Measurements from ENCODE around the gene AFF1. TPM values are rescaled to one million over a fixed set of nuclear protein-coding genes. Genes with fewer than 3 reads are reported as not detected.
A peak's percentile ranks its signal among the peaks of the same experiment; 100 is the strongest.

Gene AFF1
- total and polyA plus RNA-seq, 2 of the 4 experiments (the other 2 are of a cell fraction) = 7.0 to 9.6 TPM

GRCh38 chr4:86910820-86911684 is 23.8 kb upstream of the AFF1 start:
- no peak overlapping the region for H3K23ac ChIP-seq (ENCODE audit: low read depth, low read length)
- no peak overlapping the region for H2AFZ ChIP-seq (replicated peaks; ENCODE audit: low read length, poor library complexity)
- H3K4ac ChIP-seq (ENCODE audit: low read depth, low read length) = no peak overlapping the region
- H3K79me1 ChIP-seq (ENCODE audit: low read depth in 1 of 2, low read length in 2 of 2) = no peaks in the 10 kb centered on the region
- H3K27me3 ChIP-seq (ENCODE audit: control insufficient read depth, insufficient read depth, low read length) = no peaks in the 10 kb centered on the region
- H3K56ac ChIP-seq (ENCODE audit: extremely low read depth, insufficient read depth, low read length) = no peak overlapping the region
- TF ChIP-seq FOS (IDR thresholded peaks at IDR 0.05; ENCODE audit: low read depth, low read length) (no peak), MAZ (IDR thresholded peaks at IDR 0.05; ENCODE audit: borderline replicate concordance, low read depth, low read length) (no peak), CEBPB (IDR thresholded peaks at IDR 0.05; ENCODE audit: low read depth, low read length) (no peak), POLR2A (IDR thresholded peaks at IDR 0.05; ENCODE audit: low read depth, low read length) (no peak), USF2 (IDR thresholded peaks at IDR 0.05; ENCODE audit: low read depth, low read length) (no peak), CTCF (conservative IDR thresholded peaks at IDR 0.05; ENCODE audit: low read depth, low read length) (no peak), SMC3 (IDR thresholded peaks at IDR 0.05; ENCODE audit: low read depth, low read length) (no peak), ELK1 (IDR thresholded peaks at IDR 0.05; ENCODE audit: borderline replicate concordance, low read depth, low read length) (no peak), RAD21 (IDR thresholded peaks at IDR 0.05; ENCODE audit: low read length) (no peak)
- H4K91ac ChIP-seq (ENCODE audit: insufficient read depth, low read depth, low read length) = no peak overlapping the region
- H4K5ac ChIP-seq (ENCODE audit: low read depth, low read length) = no peak overlapping the region
- ChIA-PET CTCF (interaction anchor here (0.8 to 1.0 kb wide), 2 partner anchors 12 to 208 kb away, joined by 3 read pairs; no protein-coding TSS in a partner anchor), POLR2A (ENCODE audit: unreplicated experiment) (no interaction called here)
- dilution Hi-C loops (cut with HindIII; ENCODE audit: low sequenced_read_pairs, unreplicated experiment) (no loop called here), in situ Hi-C loops (cut with MboI; ENCODE audit: low sequenced_read_pairs) (loop anchor here (25.0 kb wide), 1 partner anchor 551 kb away; no protein-coding TSS in a partner anchor), intact Hi-C loops (cut with micrococcal nuclease) (no loop called here)
- H3K4me1 ChIP-seq (ENCODE audit: control insufficient read depth, insufficient read depth, low read length) = peaks cover 5% of the 10 kb centered on the region
- H3K18ac ChIP-seq (ENCODE audit: low read depth, low read length) = no peak overlapping the region
- H3K9me3 ChIP-seq (ENCODE audit: control insufficient read depth, insufficient read depth, low read length) = no peaks in the 10 kb centered on the region
- H3K14ac ChIP-seq (replicated peaks; ENCODE audit: low read depth, low read length) = no peak overlapping the region
- ATAC-seq (ENCODE audit: low read depth) (no peak), DNase-seq (peak; percentile 64)
- no peak overlapping the region for H4K8ac ChIP-seq (ENCODE audit: low read depth in 2 of 2, low read length in 2 of 2)
- H3K9me1 ChIP-seq (ENCODE audit: insufficient read depth, low read length) = no peaks in the 10 kb centered on the region
- H2BK20ac ChIP-seq (ENCODE audit: low read depth, low read length) = no peak overlapping the region
- H2BK120ac ChIP-seq (ENCODE audit: low read depth, low read length) = no peak overlapping the region
- no peak overlapping the region for H3K27ac ChIP-seq (ENCODE audit: insufficient read depth, low read length)
- no peak overlapping the region for H3K9ac ChIP-seq (ENCODE audit: low read depth, low read length)
- no peak overlapping the region for H2BK15ac ChIP-seq (ENCODE audit: low read depth, low read length)
- no peak overlapping the region for H3K4me2 ChIP-seq (ENCODE audit: low read depth, low read length)
- no peaks in the 10 kb centered on the region for H4K20me1 ChIP-seq (ENCODE audit: insufficient read depth, low read length)
- H2BK5ac ChIP-seq (ENCODE audit: low read depth, low read length, poor library complexity, severe bottlenecking) = no peak overlapping the region
- H3K4me3 ChIP-seq (ENCODE audit: insufficient read depth, low read depth, low read length) = no peak overlapping the region
- no TSS peak for BruUV-seq (replicated peaks)
- no peak overlapping the region for H2AK5ac ChIP-seq (ENCODE audit: low read depth, low read length)
- no CpG with 5 or more reads among the region's 7 CpGs for WGBS, 2 experiments (ENCODE audit: extremely low coverage in 2 of 2, insufficient read length in 1 of 2)
- H3K36me3 ChIP-seq (ENCODE audit: control insufficient read depth, insufficient read depth, low read length) = no peaks in the 10 kb centered on the region
- H2AK9ac ChIP-seq (replicated peaks; ENCODE audit: low read depth, low read length, poor library complexity) = no peak overlapping the region

All from IMR-90 (cell line).